GM12873 (cell line): ENCODE measurements around the gene SCNN1A.

Experiments
- TF ChIP-seq, protein P1 (sequence below): IDR thresholded peaks from 2 replicates; pipeline ENCODE4 v1.5.1; 2012; ENCODE audit warnings: low read depth, mild to moderate bottlenecking, moderate library complexity, low read length, control low read depth; ENCODE audit not compliant: insufficient read depth; ENCODE audit errors: missing control alignments

The SCNN1A gene

GRCh38 chr12:6314776-6315175, 60.6 kb downstream of the SCNN1A start:
- TF ChIP-seq, protein P1, sequence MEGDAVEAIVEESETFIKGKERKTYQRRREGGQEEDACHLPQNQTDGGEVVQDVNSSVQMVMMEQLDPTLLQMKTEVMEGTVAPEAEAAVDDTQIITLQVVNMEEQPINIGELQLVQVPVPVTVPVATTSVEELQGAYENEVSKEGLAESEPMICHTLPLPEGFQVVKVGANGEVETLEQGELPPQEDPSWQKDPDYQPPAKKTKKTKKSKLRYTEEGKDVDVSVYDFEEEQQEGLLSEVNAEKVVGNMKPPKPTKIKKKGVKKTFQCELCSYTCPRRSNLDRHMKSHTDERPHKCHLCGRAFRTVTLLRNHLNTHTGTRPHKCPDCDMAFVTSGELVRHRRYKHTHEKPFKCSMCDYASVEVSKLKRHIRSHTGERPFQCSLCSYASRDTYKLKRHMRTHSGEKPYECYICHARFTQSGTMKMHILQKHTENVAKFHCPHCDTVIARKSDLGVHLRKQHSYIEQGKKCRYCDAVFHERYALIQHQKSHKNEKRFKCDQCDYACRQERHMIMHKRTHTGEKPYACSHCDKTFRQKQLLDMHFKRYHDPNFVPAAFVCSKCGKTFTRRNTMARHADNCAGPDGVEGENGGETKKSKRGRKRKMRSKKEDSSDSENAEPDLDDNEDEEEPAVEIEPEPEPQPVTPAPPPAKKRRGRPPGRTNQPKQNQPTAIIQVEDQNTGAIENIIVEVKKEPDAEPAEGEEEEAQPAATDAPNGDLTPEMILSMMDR = no peak

DNA sequence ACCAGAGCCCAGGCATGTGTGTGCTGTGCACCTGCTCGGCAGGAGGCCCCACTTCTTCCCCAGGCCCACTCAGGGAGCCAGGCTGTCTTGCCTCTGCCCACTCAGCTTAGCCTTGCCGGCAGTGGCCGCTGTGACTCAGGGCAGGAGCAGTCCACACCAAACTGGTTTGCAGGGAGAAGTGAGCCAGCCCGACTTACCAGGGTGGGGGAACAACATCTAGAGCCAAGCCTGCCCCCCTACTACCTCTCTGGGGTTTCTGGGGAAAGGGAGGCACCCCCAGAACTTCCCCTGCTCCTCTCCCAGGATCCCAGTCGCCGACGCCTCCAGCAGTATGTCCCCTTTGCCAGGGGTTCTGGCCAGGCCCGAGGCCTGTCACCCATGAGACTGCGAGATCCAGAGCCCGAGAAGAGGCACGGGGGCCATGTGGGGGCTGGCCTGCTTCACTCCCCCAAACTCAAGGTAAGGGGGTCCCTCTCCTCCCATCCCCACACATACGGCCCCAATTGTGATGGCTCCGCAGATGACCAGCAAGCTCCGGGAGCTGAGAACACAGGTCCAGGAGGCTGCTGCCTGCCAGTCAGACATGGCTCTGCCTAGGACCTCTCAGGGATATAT, 61.9 kb downstream of the SCNN1A start:
- TF ChIP-seq, protein P1 = no peak

GRCh38 chr12:6312529-6313325, 62.6 kb downstream of the SCNN1A start:
- TF ChIP-seq, protein P1 = no peak

DNA sequence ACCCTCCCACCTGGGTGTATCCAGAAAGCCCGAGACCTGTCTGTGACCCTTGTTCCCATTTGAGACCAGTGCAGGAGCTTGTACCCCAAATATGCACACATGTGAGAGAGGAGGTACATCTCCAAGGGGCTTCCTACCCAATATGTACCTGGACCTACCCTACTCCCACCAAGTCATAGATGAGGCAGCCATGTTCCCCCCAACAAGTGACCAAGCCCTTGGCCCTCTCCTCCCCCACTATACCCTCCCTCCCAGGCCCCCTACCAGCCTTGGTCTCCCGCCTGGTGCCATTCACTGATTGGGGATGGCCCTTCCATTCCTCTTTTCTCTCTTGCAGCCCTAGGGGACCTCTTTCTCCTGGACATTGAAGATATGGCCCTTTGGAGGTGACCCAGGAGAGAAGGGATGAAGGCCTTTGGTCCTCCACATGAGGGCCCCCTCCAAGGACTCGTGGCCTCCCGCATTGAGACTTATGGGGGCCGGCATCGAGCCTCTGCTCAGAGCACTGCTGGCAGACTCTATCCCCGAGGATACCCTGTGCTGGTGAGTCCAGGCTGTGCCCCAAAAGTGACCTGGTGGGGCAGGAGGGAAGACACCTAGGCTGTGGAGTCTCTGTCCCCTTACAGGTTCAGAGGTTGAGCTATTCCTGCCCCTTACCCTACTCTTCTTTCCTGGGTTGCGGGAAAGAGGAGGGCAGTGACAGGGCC, 63.4 kb downstream of the SCNN1A start:
- TF ChIP-seq, protein P1 = no peak

GRCh38 chr12:6310771-6311610, 64.4 kb downstream of the SCNN1A start:
- TF ChIP-seq, protein P1 = no peak

DNA sequence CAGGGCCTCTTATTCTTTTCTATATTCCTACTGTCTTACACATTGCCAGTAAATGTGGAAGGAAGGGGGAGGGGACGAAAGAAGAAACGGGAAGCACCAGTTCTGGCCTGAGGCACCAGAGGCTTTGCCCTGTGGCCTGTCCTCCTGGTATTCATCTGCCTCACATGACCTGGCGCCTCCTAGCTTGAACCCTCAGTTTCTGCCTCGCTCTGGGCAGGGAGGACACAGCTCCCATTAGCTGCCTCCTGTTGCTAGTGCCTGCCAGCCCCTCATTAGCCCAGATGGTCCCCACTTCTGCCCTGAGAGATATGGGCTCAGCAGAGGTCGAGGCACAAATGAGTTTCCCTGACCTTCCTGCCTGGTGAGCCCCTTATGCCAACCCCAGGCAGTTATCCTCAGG, 67.8 kb downstream of the SCNN1A start:
- TF ChIP-seq, protein P1 = no peak
